Esophagus squamous epithelium (tissue), 5 donors: ENCODE results near the gene SEMA6B. TPM values are rescaled to one million over a fixed set of nuclear protein-coding genes. Genes with fewer than 3 reads are reported as not detected.

Source experiments
- DNase-seq: peaks from one replicate; lab custom pipeline; 2025; lab: John Stamatoyannopoulos, UW
- H3K27ac ChIP-seq, 4 donors: fragments of 200-600 bp; sonication (generic); one replicate each; pipeline ENCODE4 v1.5.1; 2016 to 2019; ENCODE audit warnings: mild to moderate bottlenecking in 1 of 4
- H3K27me3 ChIP-seq, 4 donors: fragments of 200-600 bp; sonication (generic); 1 replicate in 3 of 4; 2 replicates in 1 of 4; pipeline versions ENCODE4 v1.5.1 to v1.6.0; 2017 to 2021; ENCODE audit warnings: antibody characterized with exemption in 1 of 4
- H3K36me3 ChIP-seq, 3 donors: fragments of 200-600 bp; sonication (generic); one replicate each; pipeline ENCODE4 v1.5.1; 2016 to 2019
- H3K4me1 ChIP-seq, 3 donors: fragments of 200-600 bp; sonication (generic); one replicate each; pipeline ENCODE4 v1.5.1; 2017 to 2019
- H3K4me3 ChIP-seq, 4 donors: fragments of 200-600 bp; sonication (generic); 1 replicate in 3 of 4; 2 replicates in 1 of 4; pipeline ENCODE4 v1.5.1; 2016 to 2019; ENCODE audit warnings: mild to moderate bottlenecking in 2 of 4, moderate library complexity in 1 of 4
- H3K9me3 ChIP-seq, 3 donors: fragments of 200-600 bp; sonication (generic); one replicate each; pipeline ENCODE4 v1.5.1; 2016 to 2019
- CTCF ChIP-seq, 6 experiments: fragments of 450-650 bp in 4 of 6; fragments of 200-600 bp in 2 of 6; sonication (generic) in 2 of 6; IDR thresholded peaks; one replicate each; pipeline ENCODE4 v1.5.1; 2016 to 2019; ENCODE audit warnings: antibody characterized with exemption in 6 of 6, mild to moderate bottlenecking in 4 of 6, moderate library complexity in 4 of 6
- POLR2A ChIP-seq, 4 donors: fragments of 450-650 bp; IDR thresholded peaks; one replicate each; pipeline ENCODE4 v1.6.1; 2017; ENCODE audit warnings: antibody characterized with exemption in 4 of 4, mild to moderate bottlenecking in 4 of 4, moderate library complexity in 3 of 4
- WGBS, 2 donors: methylation state at CpG; one replicate each; pipeline ENCODE4 v1.1.5; 2018; 5-methylcytosine and 5-hydroxymethylcytosine counted together
- intact Hi-C: fragments of 100-400 bp; cut with DNase I; formaldehyde crosslinking; loops from one replicate; pipeline ENCODE4 v1.15.0; 2022
- total RNA-seq, 4 donors: library from RNA; depleted of rRNA; stranded (reverse); fragments of >200 nt; gene quantifications; one replicate each; pipeline ENCODE4 v1.1.0, GENCODE V29; 2016
- donor health status: DM: yes; HTN: yes; CAD: no.

Gene SEMA6B
- total RNA-seq, 4 donors from 2014 or later, result 0.61 to 4.3 (median 1.8) TPM

GRCh38 chr19:4504891-4505569 is 54.5 kb downstream of the SEMA6B start:
- TF ChIP-seq CTCF (IDR thresholded peaks at IDR 0.05), result no peak
- no peak for TF ChIP-seq POLR2A (IDR thresholded peaks at IDR 0.05)
- Histone ChIP-seq H3K4me3 (no peak overlapping the region), H3K4me1 (no peaks in the 10 kb centered on the region), H3K9me3 (no peaks in the 10 kb centered on the region), H3K27ac (no peak overlapping the region), H3K27me3 (no peaks in the 10 kb centered on the region), H3K36me3 (peaks cover 8 to 61% (median 38%) of the 10 kb centered on the region in 3 donors)
- WGBS, 2 donors, result 70 to 81% methylated on average over 5 to 15 of the region's 15 CpGs
- intact Hi-C loops, result no loop called here
- no peak for DNase-seq

- no peak for TF ChIP-seq POLR2A (IDR thresholded peaks at IDR 0.05)
- TF ChIP-seq CTCF (IDR thresholded peaks at IDR 0.05), result no peak
- whole genome bisulfite sequencing, 2 donors, result 57 to 65% methylated on average over 4 to 5 of the region's 23 CpGs
- Histone ChIP-seq H3K27me3 (no peaks in the 10 kb centered on the region), H3K27ac (no peak overlapping the region), H3K9me3 (no peaks in the 10 kb centered on the region), H3K4me3 (no peak overlapping the region), H3K36me3 (peaks cover 8 to 68% (median 38%) of the 10 kb centered on the region in 3 donors), H3K4me1 (no peaks in the 10 kb centered on the region)
- DNase-seq, result no peak
- intact Hi-C loops, result no loop called here
Observed at GRCh38 chr19:4504297-4504701, 55.2 kb downstream of the SEMA6B start.

- DNase-seq, result no peak
- Histone ChIP-seq H3K4me3 (no peak overlapping the region), H3K27me3 (no peaks in the 10 kb centered on the region), H3K27ac (no peak overlapping the region), H3K36me3 (peaks cover 9 to 73% (median 40%) of the 10 kb centered on the region in 3 donors), H3K4me1 (no peaks in the 10 kb centered on the region), H3K9me3 (no peaks in the 10 kb centered on the region)
- TF ChIP-seq CTCF (IDR thresholded peaks at IDR 0.05) (no peak), POLR2A (IDR thresholded peaks at IDR 0.05) (no peak)
- WGBS, 2 donors, result 60 to 95% methylated on average over 1 to 4 of the region's 10 CpGs
- intact Hi-C loops, result no loop called here
Observed at GRCh38 chr19:4503825-4504170, 55.7 kb downstream of the SEMA6B start.

- Histone ChIP-seq H3K36me3 (peaks cover 14 to 79% (median 45%) of the 10 kb centered on the region in 3 donors), H3K4me1 (no peaks in the 10 kb centered on the region), H3K27me3 (no peaks in the 10 kb centered on the region), H3K27ac (no peak overlapping the region), H3K4me3 (no peak overlapping the region), H3K9me3 (no peaks in the 10 kb centered on the region)
- TF ChIP-seq POLR2A (IDR thresholded peaks at IDR 0.05), result no peak
- TF ChIP-seq CTCF (IDR thresholded peaks at IDR 0.05), result no peak
- DNase-seq, result no peak
- 78% methylated on average over 5 of the region's 25 CpGs; no CpG with 5 or more reads in 1 of the 2 donors for WGBS, 2 donors
- intact Hi-C loops, result no loop called here
Observed at GRCh38 chr19:4503132-4503824, 56.2 kb downstream of the SEMA6B start.
